Panc1 (cell line): Measurements from ENCODE around the gene CEP128.

Experiments used
- CTCF ChIP-seq: fragments of 450-650 bp; IDR thresholded peaks from 2 replicates; pipeline ENCODE4 v1.5.1; 2017; ENCODE audit warnings: mild to moderate bottlenecking
- SIN3A ChIP-seq: IDR thresholded peaks from 2 replicates; pipeline ENCODE4 v1.6.1; 2012; ENCODE audit warnings: low read depth, mild to moderate bottlenecking, low read length, moderate library complexity, borderline replicate concordance; ENCODE audit not compliant: insufficient read depth
- TCF7L2 ChIP-seq: IDR thresholded peaks from 2 replicates; pipeline ENCODE4 v1.6.1; 2011; ENCODE audit warnings: mild to moderate bottlenecking, low read depth, low read length, inconsistent platforms

GRCh38 chr14:80496090-80496489 lies 445.4 kb downstream of the CEP128 start:
- TF ChIP-seq CTCF (no peak), SIN3A (no peak), TCF7L2 (no peak)
